ENCODE data around the gene FGF2. TPM values are rescaled to one million over a fixed set of nuclear protein-coding genes. Genes with fewer than 3 reads are reported as not detected.

FGF2 gene
- total RNA-seq, 1 experiment from 2014 or later: 13.0 TPM

DNA sequence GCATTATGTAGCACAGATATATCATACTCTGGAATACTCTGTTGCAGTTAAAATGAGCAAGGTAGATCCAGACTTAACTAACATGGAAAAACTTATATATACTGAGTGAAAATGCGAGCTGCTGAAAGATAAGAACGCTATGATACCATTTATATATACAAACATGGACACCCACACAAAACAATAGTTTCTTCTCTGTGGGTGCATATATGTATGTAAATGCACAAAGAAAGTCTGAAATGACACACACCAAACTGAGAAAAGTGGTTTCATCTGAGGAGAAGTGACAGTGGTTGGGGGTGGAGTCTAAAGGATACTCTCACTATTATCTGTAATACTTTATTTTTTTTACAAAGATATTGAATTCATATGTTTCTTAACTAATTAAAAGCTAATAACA, 12.2 kb upstream of the FGF2 start:
- intact Hi-C loops (cut with micrococcal nuclease; ENCODE audit: unreplicated experiment): no loop called here
- H3K36me3 ChIP-seq (ENCODE audit: insufficient read depth, low read length, poor library complexity, severe bottlenecking): no peaks in the 10 kb centered on the region
- no peaks in the 10 kb centered on the region for H3K9me3 ChIP-seq (ENCODE audit: low read depth, low read length, poor library complexity, severe bottlenecking)
- DNase-seq (ENCODE audit: low spot score): no peak
- no peaks in the 10 kb centered on the region for H3K4me1 ChIP-seq (ENCODE audit: insufficient read depth, low read length, poor library complexity, severe bottlenecking)
- ChIA-PET POLR2A (ENCODE audit: low non-redundant PET) (no interaction called here), CTCF (no interaction called here)
- no TSS peak for BruUV-seq (replicated peaks)
- no peak for TF ChIP-seq EZH2 (IDR thresholded peaks at IDR 0.05; ENCODE audit: borderline replicate concordance, low read depth, low read length, poor library complexity, severe bottlenecking)
- TF ChIP-seq, protein P1, sequence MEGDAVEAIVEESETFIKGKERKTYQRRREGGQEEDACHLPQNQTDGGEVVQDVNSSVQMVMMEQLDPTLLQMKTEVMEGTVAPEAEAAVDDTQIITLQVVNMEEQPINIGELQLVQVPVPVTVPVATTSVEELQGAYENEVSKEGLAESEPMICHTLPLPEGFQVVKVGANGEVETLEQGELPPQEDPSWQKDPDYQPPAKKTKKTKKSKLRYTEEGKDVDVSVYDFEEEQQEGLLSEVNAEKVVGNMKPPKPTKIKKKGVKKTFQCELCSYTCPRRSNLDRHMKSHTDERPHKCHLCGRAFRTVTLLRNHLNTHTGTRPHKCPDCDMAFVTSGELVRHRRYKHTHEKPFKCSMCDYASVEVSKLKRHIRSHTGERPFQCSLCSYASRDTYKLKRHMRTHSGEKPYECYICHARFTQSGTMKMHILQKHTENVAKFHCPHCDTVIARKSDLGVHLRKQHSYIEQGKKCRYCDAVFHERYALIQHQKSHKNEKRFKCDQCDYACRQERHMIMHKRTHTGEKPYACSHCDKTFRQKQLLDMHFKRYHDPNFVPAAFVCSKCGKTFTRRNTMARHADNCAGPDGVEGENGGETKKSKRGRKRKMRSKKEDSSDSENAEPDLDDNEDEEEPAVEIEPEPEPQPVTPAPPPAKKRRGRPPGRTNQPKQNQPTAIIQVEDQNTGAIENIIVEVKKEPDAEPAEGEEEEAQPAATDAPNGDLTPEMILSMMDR (conservative IDR thresholded peaks at IDR 0.05; ENCODE audit: low read depth, low read length): no peak
- H3K4me3 ChIP-seq (ENCODE audit: low read depth, low read length, poor library complexity, severe bottlenecking): no peak overlapping the region
- no peak overlapping the region for H3K27ac ChIP-seq (ENCODE audit: low read depth, low read length, poor library complexity, severe bottlenecking)
- no peaks in the 10 kb centered on the region for H3K27me3 ChIP-seq (replicated peaks; ENCODE audit: insufficient read depth, low read depth, low read length, poor library complexity)

GRCh38 chr4:122815248-122815647, 11.4 kb upstream of the FGF2 start:
- TF ChIP-seq EZH2 (IDR thresholded peaks at IDR 0.05; ENCODE audit: borderline replicate concordance, low read depth, low read length, poor library complexity, severe bottlenecking): no peak
- TF ChIP-seq, protein P1 (conservative IDR thresholded peaks at IDR 0.05; ENCODE audit: low read depth, low read length): no peak
- Histone ChIP-seq H3K36me3 (ENCODE audit: insufficient read depth, low read length, poor library complexity, severe bottlenecking) (no peaks in the 10 kb centered on the region), H3K9me3 (ENCODE audit: low read depth, low read length, poor library complexity, severe bottlenecking) (no peaks in the 10 kb centered on the region), H3K4me1 (ENCODE audit: insufficient read depth, low read length, poor library complexity, severe bottlenecking) (no peaks in the 10 kb centered on the region), H3K27ac (ENCODE audit: low read depth, low read length, poor library complexity, severe bottlenecking) (no peak overlapping the region), H3K4me3 (ENCODE audit: low read depth, low read length, poor library complexity, severe bottlenecking) (no peak overlapping the region), H3K27me3 (replicated peaks; ENCODE audit: insufficient read depth, low read depth, low read length, poor library complexity) (no peaks in the 10 kb centered on the region)
- intact Hi-C loops (cut with micrococcal nuclease; ENCODE audit: unreplicated experiment): no loop called here
- POLR2A ChIA-PET (ENCODE audit: low non-redundant PET): no interaction called here
- CTCF ChIA-PET: no interaction called here
- BruUV-seq (replicated peaks): no TSS peak
- DNase-seq (ENCODE audit: low spot score): no peak

- POLR2A ChIA-PET (ENCODE audit: low non-redundant PET): no interaction called here
- H3K27me3 ChIP-seq (replicated peaks; ENCODE audit: insufficient read depth, low read depth, low read length, poor library complexity): no peaks in the 10 kb centered on the region
- H3K36me3 ChIP-seq (ENCODE audit: insufficient read depth, low read length, poor library complexity, severe bottlenecking): no peaks in the 10 kb centered on the region
- no peak for DNase-seq (ENCODE audit: low spot score)
- H3K9me3 ChIP-seq (ENCODE audit: low read depth, low read length, poor library complexity, severe bottlenecking): no peaks in the 10 kb centered on the region
- H3K4me1 ChIP-seq (ENCODE audit: insufficient read depth, low read length, poor library complexity, severe bottlenecking): peaks cover 3% of the 10 kb centered on the region
- no TSS peak for BruUV-seq (replicated peaks)
- H3K27ac ChIP-seq (ENCODE audit: low read depth, low read length, poor library complexity, severe bottlenecking): no peak overlapping the region
- intact Hi-C loops (cut with micrococcal nuclease; ENCODE audit: unreplicated experiment): no loop called here
- no peak overlapping the region for H3K4me3 ChIP-seq (ENCODE audit: low read depth, low read length, poor library complexity, severe bottlenecking)
- CTCF ChIA-PET: no interaction called here
- no peak for TF ChIP-seq EZH2 (IDR thresholded peaks at IDR 0.05; ENCODE audit: borderline replicate concordance, low read depth, low read length, poor library complexity, severe bottlenecking)
- TF ChIP-seq, protein P1 (conservative IDR thresholded peaks at IDR 0.05; ENCODE audit: low read depth, low read length): no peak
These were observed 10.2 kb upstream of the FGF2 start for GRCh38 chr4:122816476-122816875.
